ENCODE results near the gene BAZ1B.
"Not testable (repeated sequence)": the region's sequence is repeated elsewhere in the genome, so short reads cannot be mapped to it uniquely, and the experiment has no call there.

BAZ1B gene

DNA sequence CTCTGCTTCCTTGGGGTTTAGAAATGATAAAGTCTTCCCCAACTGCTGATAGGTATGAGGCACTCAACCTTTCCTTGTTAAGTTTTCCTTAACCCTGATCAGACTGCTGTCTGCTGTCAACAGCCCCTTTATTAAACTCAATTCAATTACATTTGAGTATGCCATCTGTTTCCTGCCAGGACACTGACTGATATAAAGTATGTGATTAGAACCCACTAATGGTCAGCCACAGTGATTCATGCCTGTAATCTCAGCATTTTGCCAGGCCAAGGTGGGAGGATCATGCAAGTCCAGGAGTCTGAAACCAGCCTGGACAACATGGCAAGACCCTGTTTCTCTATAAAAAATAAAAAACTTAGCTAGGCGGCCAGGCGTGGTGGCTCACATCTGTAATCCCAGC is 18.1 kb downstream of the BAZ1B start:
- no peak for DNase-seq

DNA sequence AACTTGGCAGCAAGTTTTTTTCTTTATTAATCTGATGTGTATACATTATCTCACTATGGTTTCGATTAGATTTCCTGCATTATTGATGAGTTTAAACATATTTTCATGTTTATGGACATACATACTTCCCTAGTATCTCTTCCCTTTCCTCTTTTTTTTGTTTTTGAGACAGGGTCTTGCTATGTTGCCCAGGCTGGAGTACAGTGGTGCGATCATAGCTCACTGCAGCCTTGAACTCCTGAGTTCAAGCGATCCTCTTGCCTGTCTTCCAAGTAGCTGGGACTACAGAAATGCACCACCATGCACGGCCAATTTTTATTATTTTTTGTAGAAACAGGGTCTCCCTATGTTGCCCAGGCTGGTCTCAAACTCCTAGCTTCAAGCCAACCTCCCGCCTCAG is 18.9 kb downstream of the BAZ1B start:
- DNase-seq, result no peak

DNA sequence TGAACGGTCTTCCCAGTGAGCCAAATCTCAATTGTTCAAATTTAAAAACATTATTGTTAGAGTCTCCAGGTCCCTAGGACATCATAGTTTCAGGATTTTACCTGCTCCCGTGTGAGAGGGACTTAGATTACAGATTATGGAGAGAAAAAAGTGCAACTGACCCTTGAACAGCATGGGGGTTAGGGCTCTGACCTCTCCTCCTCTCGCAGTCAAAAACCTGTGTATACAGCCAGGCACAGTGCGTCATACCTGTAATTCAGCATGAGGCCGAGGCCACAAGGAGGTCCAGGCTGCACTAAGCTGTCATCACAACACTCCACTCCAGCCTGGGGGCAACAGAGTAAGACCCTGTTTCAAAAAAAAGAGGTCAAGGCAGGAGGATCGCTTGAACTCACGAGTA is 25.5 kb downstream of the BAZ1B start:
- no peak for DNase-seq

DNA sequence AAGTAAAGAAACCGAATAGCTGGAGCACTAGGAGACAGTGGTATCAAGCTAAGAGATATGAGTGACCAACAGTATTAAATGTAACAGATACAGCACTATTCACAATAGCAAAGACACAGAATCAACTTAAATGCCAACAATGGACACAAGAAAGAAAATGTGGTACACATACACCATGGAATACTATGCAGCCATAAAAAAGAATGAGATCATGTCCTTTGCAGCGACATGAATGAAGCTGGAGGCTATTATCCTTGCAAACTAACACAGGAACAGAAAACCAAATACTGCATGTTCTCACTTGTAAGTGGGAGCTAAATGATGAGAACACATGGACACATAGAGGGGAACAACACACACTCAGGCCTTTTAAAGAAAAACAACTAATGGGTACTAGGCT is 26.6 kb downstream of the BAZ1B start:
- not testable (repeated sequence) for DNase-seq

DNA sequence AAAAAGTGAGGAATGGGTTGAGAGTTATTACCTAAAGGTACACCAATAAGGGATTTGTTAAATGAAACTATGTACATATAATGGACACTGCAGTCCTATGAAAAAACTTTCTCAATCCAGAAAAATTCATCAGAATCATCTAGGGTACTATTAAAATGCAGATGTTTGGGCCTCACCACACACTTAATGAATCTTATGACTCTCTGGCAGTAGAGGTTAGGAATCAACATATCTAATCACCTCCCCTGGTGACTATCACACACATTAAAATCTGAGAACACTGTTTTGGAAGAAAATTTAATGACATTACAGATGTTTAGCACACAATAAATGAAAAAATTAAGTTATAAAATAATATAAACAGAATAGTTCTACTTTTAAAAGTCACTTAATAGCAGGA is 32.1 kb downstream of the BAZ1B start:
- no peak for DNase-seq

DNA sequence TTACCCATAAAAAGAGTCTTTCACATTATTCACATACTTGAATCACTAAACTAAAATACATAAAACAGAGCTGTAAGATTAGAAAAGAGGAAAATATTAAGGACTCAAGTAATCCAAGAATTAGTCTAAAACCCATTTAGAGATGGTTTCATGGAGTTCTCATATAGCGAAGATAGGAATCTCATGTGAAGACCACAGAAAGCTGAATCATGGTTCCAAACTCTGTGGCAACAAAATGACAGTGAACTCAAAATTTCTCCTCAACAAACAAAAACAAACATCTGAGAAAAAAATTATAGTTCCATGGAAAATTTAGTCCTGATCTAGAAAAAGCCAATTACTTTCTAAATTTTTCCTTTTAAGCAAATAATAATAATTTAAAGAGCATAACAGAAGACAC is 34.6 kb downstream of the BAZ1B start:
- DNase-seq, result peak; percentile 40

DNA sequence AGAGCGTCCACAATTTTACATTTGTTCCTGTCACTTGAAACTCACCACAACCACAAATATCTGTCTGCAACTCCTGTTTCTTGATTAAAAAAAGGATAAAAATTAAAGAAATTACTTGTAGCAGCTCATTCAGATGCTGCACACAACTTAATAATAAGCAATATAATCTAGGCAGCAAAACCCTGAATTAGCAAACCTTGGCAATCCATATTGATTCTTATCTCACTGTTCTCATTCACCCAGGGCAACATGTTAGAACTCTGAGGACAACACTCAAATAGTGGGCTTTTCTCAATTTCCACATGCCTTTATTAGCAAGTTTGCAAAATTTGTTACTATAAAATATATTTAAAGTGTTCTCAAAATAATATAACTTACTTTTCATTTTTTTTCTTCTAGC is 38.9 kb downstream of the BAZ1B start:
- DNase-seq, result no peak

DNA sequence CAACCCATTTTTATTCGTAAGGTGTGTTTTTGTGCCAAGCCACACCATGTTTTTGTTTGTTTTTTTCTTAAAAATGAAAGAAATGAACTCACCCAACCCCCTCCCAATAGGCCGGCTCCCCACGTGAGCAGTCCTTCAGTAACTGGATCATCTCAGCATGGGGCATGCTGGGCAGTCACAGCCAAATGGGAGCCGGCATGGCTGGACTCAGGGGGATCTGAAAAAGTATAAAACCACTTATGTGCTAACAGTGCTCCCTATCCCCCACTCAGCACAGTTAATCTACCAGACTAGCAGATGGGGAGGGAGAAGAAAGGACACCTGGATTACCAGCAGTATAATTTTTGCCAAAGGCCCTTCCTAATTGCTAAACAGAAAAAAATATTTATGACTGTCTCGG is 39.3 kb downstream of the BAZ1B start:
- DNase-seq, result no peak

DNA sequence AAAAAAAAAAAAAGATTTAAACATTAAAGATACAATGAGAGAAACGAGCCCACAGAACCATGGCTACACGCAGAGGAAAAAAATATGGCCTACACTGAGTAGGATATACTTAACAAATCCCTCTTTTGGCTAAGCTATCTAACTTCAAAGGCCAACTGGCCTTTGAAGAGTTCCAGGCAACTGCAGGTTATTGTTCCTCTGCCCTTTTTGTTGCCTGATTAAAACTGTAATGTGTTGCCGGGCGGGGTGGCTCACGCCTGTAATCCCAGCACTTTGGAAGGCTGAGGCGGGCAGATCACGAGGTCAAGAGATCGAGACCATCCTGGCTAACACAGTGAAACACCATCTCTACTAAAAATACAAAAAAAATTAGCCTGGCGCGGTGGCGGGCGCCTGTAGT is 40.6 kb downstream of the BAZ1B start:
- not testable (repeated sequence) for DNase-seq

DNA sequence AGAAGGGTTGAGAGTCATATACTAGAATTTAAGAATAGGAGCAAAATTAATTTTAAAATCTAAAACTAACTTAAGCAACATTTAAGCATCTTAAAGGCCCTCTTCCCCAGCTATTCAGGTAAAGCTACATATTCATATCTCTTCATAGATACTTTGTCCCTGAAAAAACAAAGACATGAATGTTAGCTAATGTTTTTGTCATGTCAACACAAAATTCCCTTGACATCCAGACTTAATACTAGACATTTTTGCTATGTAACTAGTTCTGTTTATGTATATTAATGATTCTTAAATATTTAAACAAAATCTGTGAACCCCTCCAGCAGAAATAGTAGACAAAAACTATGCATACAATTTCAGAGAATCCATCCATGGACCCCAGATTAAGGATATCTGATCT is 43.5 kb downstream of the BAZ1B start:
- DNase-seq, result no peak

DNA sequence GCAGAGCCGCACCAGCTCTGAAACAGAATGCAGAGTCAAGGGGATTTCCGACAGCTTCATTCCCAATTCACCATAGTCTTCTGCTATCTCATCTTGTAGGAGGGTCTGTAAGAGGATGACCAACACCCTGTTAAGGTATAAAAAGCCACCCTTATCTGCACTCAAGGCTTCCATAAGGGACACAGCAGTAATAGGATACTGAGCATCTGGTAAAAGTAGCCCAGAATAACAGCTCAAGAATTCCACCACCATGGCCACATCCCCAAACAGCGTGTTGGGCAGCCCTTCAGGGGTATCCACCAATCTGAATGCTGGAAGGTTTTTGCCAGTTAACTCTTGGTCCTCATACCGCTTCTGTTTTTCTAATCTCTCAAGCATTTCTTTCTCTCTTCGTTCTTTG is 44.7 kb downstream of the BAZ1B start:
- DNase-seq, result no peak

DNA sequence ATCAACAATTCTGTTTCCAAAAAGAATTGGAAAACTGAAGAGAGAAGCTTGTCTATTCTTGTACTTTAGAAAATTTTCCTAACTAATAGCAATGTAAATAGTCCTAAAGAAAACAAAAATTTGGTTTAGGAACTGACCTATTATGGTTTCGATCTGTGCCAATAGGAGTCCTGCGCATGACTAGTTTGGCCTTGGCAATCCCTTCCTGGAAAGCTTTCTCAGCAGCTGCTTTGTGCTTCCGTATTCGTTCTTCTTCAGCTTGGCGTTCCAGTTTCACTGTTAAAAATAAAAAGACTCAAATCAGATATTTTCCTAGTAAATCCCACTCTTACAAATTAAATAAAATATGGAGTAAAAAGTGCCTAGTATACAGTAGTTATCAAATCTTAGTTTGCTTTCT is 51.9 kb downstream of the BAZ1B start:
- DNase-seq, result no peak

DNA sequence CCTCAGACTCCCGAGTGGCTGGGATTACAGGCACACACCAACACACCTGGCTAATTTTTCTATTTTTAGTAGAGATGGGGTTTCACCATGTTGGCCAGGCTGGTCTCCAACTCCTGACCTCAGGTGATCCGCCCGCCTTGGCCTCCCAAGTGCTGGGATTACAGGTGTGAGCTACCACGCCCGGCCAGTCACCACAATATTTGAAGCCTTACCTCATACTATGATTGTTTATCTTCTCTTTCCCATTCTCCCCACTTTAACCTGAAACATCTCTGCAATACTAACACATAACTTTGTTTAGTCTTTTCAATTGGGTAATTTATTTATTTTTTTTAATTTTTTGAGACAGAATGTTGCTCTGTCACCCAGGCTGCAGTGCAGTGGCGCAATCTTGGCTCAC is 55.0 kb downstream of the BAZ1B start:
- DNase-seq, result not testable (repeated sequence)

DNA sequence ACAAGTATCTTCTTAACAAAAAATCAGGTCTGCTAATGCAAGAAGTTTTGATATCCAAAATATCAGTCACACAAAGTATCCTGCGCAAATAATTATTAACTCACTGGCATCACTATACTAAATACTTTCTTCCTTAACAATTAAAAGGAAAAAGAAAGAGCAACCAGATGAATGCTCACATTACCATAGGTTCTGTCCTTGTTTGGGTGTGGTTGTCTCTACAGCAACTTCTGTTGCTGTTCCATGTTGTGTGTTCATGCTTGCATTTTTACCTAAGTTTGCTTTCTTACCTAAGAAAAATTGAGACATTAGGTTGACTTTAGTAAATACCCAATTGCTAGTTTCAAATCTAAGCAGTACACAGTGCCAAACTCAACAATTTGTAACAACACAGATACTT is 56.0 kb downstream of the BAZ1B start:
- no peak for DNase-seq

DNA sequence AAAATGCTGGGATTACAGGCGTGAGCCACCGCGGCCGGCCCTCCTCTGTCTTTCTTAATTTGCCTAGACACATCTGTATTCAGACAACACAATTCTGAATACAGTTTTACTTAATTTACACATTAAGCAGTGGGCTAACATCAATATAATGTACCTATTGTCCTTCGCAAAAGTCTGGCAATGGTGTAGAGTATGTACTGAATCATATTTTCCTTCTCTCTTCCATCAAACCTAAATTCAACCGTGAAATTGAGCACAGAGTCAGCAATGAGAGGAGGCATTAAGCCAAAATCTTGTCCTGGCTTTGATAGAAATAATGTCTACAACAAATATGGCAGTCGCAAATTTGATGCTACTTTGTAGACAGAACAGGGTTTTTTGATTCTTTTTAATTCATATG is 58.1 kb downstream of the BAZ1B start:
- DNase-seq, result no peak

DNA sequence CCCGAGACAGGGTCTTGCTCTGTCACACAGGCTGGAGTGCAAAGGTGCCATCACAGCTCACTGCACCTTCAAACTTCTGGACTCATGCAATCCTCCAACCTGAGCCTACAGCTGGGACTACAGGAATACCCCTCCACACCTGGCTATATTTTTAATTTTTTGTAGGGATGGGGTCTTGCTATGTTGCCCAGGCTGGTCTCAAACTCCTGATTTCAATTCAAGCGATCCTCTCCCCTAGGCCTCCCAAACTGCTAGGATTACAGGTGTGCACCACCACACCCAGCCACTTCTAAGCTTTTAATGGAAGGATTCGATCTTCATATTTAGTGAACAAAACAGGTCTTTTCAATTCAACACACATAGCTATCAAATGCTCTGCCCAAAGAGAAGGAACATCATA is 58.8 kb downstream of the BAZ1B start:
- DNase-seq, result no peak

DNA sequence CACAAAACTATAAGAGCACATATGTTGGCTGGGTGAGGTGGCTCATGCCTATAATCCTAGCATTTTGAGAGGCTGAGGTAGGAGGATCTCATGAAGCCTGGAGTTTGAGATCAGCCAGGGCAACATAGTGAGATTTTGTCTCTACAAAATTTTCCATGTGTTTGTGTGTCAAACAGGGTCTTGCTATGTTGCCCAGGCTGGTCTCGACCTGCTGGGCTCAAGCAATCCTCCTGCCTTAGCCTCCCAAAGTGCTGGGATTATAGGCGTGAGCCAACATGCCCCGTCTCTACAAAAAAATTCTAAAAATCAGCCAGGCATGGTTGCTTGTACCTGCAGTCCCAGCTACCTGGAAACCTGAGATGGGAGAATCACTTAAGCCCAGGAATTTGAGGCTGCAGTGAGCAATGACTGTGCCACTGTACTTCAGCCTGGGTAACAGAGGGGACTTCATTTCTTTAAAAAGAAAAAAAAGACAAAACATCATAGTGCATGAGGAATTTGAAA is 60.3 kb downstream of the BAZ1B start:
- no peak for DNase-seq

DNA sequence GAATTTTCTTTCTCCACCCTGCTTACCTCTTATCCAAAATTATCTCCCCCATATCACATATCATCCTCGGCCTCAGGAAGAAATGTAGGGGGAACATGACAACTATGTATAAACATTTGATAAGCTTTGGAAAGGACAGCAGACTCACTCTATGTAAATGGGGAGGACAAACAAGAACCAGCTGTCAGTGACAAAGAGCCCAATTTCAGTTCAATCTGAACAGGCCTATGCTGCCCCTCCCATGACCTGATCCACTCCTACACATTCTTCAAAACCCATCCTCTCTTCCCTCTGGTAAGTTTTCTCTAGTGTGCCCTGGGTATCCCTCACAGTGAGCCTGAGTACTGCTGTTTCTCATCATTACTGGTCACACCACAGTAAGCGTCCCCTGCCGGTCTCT is 67.7 kb downstream of the BAZ1B start:
- DNase-seq, result no peak

DNA sequence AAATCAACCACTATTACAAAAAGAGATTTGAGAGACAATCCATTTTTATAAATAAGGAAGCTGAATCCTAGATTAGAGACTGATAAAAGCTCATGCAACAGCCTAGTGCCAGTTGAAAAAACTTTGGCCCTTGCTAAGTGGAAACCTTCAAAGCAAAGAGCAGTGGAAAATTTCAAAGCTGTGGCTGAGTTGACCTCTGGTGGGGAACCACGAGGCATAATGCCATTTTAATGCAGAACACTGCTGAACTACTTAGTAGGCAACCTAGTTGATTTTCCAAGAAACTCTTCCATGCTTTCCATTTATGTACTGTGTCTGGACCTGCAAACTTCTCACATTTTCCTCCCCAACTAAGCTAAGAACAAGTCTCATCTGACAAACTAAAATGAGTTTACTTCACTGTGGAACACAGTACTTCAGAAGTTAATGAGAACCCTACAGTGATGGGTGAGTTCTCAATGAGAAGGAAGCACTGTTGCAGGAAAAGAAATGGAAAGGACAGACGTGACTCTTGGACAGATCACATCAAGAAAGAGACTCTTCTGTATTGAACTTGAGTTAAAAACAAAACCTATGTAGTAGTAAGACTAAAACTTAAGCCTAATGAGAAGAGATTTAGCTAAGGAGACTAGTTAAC is 69.0 kb downstream of the BAZ1B start:
- no peak for DNase-seq

DNA sequence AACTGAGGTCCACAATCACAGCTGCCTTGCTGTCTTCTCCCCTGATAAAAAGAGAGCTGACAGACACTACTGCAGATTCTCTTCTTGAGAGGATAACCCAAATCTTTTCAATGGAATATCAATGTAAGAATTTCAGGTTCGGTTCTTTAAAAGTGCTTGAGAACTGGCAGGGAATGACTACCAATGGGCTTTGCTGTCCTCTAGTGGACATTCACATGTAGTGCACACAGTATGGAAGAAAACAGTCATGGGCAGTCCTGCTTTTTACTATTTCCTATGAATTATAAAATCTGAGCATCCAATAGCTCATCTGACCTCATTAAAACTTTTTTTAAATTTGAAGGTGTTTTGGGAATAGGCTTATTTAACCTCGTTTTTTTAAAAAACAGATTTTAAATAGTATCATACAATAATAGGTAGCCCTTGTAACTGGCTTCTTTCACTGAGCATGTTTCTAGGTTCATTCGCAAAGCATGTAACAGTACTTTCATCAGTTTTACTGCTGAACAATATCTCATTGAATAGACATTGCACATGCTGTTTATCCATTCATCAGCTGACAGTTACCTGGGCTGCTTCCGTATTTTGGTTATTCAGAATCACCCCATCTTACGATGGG is 70.2 kb downstream of the BAZ1B start:
- peak; percentile 83 for DNase-seq

DNA sequence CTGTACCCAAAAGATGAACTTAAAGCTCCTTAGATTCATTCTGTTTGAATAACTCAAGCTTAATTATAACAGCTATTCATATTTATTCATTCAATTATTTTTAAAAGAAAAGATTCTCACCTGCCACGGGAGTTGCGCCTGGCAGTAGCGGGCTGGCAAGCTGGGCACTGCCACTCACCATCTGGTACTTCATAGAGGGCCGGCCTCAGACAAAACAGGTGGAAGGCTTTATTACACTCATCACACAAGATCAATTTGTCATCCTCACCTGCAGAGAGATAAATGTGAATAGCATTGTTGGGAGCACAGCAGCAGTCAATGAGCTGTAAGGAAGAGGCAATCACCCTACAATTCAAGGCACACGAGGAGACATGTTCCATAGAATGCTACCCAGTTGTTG is 72.7 kb downstream of the BAZ1B start:
- DNase-seq, result no peak

DNA sequence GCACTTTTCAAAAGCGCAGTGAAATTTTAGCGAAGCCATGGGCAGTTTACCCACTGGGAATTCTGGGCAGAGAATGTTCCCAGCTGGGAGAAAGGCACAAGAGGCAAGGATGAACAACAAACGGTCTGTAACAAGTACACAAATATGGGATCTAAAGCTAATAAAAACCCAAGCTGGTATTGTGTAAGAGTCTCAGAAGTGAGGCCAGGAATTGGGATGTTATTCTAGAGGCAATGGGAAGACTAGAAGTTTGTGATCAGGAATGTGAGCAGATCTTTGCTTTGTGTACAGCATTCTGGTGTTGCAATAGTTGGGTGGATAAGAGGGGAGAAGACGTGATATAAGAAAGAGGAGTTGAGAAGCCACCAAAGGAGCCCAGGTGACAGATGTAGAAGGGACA is 73.5 kb downstream of the BAZ1B start:
- DNase-seq, result no peak

DNA sequence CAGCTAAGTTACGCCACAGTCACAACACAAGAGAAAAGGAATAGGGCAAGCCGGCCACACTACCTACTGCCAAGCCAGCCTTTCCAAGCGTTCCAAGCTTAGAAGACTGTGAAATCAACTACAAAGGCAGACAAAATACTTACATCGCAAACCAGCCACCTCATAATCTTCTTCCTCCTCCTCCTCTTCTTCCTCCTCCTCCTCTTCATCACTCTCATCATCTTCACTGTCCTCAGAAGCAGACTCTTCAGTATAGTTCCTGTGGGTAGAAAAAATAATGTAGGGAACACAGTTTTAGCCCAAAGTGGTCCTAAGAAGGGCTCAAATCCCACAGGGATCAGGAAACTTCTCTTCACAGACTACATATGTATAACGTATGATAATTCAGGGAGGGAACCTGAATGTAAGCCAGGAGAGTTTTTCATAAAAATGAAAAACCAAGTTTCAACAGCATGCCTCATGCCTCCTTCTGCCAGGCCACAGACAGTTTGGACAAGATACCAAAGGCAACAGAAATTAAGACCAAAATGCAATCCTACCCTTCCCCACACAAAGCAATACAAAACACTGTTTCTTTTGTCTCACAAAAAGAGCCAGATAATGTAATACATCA is 74.9 kb downstream of the BAZ1B start:
- DNase-seq, result no peak

DNA sequence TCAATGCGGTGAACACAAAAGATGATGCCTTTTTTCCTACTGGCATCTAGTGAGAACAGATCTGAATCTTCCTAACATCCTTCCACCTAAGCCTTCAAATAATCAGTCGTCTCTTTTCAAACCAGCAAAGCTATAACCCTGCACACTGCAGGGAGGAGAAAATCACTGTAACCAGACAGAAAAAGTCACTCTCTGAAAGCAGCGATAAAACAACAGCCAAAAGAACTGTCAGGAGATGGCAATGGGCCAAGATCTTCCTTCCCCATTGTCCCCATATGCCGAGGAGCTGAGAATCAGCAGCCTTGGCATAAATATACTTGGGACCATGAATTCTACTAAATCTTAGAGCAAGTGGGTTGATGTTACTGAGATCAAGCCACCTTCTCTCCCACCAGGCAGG is 75.4 kb downstream of the BAZ1B start:
- no peak for DNase-seq
